GM04504 (cell line): Measurements from ENCODE around the gene COL25A1.
"Not testable (repeated sequence)": the region's sequence is repeated elsewhere in the genome, so short reads cannot be mapped to it uniquely, and the experiment has no call there.

ENCODE experiments used
- DNase-seq: peaks from one replicate; pipeline ENCODE4 v3.0.0-alpha.2; 2012; ENCODE audit warnings: low read depth

Gene COL25A1

DNA sequence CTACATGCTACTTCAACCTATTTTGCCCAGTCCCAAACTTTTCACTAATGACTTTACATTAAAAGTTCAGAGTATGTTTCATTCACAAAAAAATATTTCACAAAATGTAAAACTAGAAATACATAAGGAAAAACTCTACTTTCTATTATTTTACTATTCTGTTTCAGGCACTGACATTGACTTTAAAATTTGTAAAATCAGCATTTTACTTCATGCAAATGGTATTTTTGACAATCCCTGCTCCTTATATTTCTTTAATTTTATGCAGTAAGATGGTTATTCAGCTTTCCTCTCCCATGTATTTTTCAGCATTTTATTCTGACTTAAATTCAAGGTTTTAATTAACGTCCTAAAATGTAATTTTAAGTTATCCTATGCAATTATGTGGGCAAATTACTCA is 178.5 kb downstream of the COL25A1 start:
- DNase-seq = no peak

DNA sequence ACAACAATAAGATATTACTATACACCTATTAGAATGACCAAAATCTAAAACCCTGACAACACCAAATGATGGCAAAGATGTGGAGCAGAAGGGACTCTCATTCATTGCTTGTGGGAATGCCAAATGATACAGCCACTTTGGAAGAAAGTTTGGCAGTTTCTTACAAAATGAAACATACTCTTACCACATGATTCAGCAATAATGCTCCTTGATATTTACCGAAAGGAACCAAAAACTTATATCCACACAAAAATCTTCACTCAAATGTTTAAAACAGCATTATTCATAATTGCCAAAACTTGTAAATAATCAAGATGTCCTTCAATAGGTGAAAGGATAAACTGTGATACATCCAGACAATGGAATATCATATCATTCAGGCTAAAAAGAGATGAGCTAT is 180.9 kb downstream of the COL25A1 start:
- DNase-seq = no peak

DNA sequence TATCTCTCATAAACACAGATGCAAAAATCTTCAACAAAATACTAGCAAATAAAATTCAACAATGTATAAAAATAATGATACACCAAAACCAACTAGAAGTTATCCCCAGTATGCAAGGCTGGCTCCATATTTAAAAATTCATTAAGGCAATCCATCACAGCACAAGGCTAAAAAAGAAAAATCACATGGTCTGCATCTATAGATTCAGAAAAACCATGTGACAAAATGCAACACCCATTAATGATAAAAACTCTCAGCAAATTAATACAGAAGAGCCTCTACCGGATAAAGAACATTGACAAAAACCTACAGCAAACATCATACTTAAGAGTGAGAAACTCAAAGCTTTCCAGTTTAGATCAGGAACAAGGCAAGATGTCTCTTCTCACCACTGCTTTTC is 182.6 kb downstream of the COL25A1 start:
- DNase-seq = no peak

DNA sequence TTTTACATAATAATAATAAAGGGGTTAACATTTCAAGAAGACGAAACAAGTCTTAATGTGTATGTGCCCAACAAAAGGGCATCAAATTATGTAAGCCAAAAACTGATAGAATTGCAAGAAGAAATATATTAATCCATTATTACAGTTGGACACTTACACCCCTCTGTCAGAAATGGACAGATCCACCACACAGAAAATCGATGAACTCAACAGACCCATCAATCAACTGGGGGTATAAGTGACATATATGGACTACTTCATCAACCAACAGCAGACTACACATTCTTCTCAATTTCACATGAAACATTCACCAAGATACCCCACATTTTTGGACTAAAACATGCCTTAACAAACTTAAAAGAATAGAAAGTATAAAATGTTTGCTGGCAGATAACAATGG is 183.8 kb downstream of the COL25A1 start:
- DNase-seq = no peak

DNA sequence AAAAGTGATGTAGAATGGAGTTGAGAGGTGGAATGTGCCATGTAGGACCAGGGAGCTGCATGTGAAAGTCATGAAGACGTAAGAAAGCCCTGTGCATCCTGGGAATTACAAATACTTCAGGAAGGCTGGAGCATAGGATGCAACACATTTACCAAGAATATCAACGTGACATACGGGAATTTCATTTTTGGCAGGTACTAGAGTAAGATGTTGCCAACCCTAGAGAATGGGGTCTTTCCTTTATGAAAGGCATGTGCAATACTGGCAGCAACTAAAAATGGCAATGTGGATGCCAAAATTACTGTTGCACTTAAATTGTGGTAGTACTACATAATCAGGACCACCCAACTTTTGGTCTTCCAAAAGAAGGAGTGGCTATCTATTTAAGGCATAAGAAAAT is 188.0 kb downstream of the COL25A1 start:
- no peak for DNase-seq

DNA sequence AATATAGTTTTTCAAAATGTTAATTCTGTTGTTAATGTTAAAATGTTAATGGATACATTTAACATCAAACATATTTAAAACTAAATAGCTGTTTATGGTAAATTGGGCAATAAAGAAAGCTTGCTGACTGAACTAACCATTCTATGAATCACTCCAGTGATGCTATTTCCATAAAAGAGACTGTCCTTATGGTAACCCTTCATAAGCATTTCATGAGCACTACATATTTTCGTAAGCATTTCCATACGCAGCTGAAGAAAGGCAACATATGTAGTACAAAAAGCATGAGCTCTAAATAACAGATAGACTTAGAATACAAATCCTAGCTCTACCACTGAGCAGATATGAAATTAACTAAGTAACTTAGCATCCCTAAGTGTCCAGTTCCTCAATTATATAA is 188.9 kb downstream of the COL25A1 start:
- DNase-seq = no peak

DNA sequence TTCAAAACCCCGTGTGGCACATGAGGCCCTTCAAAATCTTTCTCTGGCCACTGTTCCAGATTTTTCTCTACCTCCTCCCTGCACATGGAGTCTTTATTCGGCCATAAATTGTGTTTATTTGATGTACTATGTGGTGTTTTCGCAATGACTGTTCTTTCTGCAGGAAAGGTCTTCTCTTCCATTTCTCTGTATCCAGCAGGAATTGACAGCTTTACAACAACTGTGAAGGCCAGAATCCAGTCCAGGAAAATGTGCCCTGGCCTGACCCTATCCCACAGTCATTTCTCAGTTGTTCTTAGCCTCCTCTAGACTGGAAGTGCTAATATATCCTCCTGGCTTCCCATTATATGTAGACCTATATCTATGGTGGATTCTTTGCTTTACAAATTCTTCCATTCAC is 191.4 kb downstream of the COL25A1 start:
- DNase-seq = no peak

DNA sequence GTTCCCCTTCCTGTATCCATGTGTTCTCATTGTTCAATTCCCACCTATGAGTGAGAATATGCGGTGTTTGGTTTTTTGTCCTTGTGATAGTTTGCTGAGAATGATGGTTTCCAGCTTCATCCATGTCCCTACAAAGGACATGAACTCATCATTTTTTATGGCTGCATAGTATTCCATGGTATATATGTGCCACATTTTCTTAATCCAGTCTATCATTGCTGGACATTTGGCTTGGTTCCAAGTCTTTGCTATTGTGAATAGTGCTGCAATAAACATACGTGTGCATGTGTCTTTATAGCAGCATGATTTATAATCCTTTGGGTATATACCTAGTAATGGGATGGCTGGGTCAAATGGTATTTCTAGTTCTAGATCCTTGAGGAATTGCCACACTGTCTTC is 194.2 kb downstream of the COL25A1 start:
- DNase-seq = not testable (repeated sequence)

DNA sequence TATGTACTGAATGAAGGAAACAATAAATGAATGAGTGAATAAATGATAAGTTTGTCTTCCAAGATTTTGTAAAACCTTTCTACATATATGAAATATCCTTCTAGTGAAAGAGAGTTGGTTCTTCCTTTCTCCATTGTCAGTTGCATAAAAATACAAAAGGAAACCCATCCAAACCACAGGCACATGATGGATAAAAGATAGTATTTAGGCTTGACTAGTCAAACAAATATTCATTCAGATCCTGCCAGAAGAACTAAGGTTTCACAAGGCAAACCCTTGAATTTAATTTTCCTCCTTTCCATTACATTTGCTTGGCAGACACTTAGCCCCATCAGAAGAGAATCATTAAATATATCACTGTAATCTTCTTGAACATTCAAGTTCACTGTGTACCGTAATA is 208.4 kb downstream of the COL25A1 start:
- no peak for DNase-seq

DNA sequence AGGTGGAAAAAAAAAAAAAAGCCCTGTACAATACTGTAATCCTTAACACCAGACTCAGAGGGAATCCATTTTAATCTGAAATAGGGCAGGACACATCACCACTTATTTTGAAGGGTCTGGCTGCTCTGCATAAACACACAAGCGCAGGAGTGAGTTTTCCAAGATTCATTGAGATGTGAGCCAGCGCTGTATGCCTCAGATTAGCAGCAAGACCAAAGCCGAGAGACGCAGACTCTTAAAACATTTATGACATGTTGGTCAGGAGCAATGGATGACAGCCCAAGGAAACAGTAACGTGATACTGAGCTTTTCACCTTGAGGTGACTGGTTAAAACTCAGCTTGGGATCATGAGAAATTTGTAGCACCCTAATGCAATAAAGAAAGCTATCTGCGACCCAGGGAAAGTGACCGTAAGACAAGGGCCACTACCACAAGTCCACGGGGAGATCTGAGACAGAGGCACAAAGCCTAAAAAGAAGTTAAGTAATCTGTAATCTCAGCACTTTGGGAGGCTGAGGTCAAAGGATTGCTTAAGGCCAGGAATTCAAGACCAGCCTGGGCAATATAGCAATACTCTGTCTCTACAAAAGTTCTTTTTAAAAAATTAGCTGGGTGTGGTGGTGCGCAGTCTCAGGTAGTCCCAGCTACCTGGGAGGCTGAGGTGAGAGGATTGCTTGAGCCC is 210.6 kb downstream of the COL25A1 start:
- no peak for DNase-seq

DNA sequence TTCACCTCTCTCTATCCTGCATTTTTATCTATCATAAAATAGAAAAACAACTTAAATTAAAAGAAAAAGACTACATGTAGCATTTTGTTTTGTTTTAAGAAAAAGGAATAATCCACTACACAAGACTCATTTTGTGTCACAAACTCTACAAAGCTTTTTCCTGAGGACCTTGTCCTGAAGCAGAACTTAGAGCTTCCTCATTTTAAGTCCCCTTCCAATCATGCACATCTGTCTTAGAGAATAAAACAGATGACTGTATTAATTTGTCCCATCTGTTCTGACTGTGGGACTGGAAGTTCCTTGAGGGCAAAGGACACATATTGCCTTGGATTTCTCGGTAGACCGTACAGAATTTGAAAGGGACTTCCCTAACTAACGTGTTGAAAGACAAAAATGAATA is 218.5 kb downstream of the COL25A1 start:
- no peak for DNase-seq

DNA sequence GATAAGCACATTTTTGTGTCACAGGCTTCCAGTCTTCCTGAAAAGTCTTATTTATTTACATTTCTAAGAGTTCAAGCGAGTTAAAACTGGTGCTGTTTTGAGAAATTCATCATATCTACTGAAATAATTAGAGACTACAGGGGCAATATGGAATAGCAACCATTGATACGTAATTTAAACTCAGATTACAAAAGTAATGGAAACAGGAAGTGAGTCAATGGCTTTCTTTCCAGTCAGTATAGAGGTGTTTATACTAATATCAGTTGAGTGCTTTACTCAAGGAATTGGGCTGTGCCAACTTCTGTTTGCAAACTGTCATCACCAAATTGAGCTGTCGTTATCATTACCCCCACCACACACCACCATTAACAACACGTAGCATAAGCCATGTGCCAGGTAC is 222.7 kb downstream of the COL25A1 start:
- DNase-seq = no peak

DNA sequence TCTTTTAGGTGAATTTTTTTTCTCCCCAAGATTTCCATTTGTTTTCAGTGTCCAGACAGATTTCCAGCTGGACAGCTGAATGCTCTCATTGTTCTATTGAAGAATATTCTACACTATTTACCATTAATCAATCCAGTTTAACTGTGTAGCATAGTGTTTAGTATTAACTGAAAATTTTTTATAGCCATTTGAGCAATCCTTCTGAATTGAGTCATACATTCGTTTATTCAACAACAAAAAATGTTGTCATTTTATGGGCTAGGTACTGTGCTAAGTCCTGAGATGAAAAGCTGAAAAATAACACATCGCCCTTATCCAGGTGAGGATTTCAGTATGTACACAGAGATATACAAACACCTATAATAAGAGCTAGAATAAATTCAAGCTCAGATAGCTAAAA is 223.3 kb downstream of the COL25A1 start:
- DNase-seq = no peak

DNA sequence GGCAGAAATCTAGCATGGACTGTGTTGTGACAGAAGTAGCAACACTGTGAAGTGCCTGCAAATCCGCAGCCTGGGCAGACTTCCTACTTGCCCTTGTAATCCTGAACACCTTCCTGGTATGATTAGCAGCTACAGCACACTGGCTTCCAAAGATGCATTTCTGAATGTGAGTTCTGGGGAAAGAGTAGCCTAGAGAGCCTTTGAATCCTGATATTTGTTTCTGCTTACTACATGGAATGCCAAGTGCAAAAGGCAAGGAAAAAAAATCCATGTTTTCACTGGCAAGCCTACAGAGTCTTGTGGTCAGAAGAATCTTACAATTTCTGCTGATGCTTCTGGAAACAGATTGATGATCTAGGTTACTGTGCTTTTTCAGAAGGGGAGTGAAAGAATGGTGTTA is 223.7 kb downstream of the COL25A1 start:
- peak; percentile 26 for DNase-seq

DNA sequence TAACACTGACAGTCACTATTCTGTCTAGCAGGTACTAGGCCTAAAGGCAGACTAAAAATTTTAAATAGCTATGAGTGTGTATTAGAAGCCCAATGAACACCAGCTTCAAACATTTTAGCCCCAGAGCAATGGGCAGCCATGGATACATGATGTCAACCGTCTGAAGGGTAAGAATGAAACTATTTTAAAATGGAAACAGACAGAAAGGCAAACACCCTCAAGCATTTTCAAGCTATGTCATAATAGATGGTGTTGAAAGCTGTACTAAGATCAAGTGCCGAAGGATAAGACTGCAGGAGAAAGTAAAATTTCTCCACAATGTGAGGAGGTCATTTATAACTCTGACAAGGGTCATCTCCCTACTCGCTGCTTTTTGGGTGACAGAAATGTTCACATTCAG is 225.0 kb downstream of the COL25A1 start:
- no peak for DNase-seq

DNA sequence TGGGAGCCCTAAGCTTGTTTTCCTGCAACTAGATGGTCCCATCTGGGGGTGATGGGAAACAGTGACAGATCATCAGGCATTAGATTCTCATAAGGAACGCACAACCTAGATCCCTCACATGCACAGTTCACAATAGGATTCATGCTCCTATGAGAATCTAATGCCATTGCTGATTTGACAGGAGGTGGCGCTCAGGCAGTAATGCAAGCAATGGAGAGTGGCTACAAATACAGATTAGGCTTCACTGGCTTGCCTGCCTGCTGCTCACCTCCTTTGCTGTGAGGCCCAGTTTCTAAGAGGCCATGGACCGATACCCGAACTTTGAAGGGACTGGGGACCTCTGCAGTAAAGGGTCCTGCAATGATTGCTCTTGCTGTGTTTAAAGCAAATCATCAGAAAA is 225.7 kb downstream of the COL25A1 start:
- DNase-seq = not testable (repeated sequence)

DNA sequence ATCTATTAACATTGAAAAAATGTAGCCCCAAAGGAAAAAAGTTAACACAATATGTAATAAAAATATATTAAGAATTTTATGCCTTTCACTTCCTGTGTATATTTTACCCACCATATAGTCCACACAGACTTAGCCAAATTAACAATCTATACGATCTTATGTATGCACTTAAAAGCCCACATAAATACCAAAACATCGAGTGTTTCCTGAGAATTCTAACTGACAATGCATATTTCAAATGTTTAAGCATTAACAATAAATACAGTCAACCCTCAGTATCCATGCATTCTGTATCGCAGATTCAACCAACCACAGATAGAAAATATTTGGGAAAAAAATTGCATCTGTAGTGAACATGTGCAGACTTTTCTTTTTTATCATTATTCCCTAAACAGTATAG is 226.8 kb downstream of the COL25A1 start:
- DNase-seq = no peak

DNA sequence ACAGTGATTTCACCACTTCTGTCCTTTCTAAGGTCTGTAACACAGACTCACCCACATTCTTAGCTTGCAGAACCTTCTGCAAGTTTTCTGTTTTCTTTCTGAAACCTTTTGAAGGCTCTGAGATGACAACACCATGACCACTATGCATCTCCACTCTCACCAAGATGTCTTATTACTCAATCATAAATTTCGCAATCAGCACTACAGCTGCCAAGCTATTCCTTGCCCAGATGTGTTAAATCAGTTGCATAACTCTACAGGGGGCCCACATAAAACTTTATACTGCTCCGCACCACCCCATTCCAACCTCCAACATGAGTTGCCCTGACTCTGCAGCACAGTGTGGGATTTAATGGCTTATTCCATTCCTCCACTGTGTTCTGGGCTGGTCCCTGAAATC is 229.9 kb downstream of the COL25A1 start:
- peak; percentile 85 for DNase-seq

DNA sequence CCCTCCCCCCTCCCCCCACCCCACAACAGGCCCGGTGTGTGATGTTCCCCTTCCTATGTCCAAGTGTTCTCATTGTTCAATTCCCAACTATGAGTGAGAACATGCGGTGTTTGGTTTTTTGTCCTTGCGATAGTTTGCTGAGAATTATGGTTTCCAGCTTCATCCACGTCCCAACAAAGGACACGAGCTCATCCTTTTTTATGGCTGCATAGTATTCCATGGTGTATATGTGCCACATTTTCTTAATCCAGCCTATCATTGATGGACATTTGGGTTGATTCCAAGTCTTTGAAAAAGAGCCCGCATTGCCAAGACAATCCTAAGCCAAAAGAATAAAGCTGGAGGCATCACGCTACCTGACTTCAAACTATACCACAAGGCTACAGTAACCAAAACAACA is 231.8 kb downstream of the COL25A1 start:
- not testable (repeated sequence) for DNase-seq

DNA sequence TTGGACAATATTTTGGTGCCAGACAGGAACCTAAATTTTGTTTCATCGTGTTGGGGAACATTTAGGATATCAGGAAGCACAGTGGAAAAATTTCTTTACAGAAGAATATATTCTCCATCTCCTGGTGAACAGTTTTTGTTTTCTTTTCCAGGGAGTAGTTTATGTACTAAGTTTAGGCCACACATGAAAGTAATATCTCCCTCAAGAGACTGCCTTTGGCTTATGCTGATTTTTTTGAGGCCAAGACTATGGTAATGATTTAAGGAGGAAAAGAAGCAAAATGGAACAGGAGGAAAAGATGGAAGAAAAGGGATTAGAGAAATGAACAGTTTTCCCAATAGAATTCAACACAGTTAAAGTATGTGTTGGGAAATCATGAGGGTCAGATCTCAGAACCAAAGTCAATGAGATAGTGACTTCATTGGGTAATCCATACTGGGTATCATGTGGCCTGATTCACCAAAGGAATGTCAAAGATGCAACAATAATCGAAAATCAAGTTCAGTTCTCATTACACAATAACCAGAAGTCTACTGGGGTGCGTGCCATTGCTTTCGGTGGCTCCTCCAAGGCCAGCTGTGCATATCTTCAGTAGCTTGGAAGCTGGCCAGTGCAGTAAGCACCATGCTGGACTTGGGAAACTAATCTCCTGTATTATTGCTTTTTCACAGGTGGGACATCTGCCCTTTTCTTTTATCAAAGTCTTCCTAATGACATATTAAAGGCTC is 234.8 kb downstream of the COL25A1 start:
- no peak for DNase-seq

DNA sequence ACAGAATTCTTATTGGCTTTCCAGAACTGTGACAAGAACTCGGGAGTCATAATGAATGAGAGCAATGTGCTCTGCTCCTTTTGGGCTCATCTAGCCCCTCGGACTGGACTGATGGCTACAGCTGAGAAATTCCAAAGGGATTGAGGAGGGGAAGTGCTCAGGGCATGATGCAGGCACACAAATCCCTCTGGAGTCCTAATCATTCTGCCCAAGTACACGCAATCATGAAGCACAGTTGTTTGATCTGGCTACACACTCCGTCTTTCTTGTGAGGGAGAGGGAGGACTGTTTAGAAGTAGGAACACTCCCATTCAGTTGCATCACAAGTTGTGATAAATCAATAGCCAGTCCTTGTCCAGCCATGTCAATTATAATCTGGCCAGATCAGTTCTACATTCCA is 237.5 kb downstream of the COL25A1 start:
- DNase-seq = no peak

DNA sequence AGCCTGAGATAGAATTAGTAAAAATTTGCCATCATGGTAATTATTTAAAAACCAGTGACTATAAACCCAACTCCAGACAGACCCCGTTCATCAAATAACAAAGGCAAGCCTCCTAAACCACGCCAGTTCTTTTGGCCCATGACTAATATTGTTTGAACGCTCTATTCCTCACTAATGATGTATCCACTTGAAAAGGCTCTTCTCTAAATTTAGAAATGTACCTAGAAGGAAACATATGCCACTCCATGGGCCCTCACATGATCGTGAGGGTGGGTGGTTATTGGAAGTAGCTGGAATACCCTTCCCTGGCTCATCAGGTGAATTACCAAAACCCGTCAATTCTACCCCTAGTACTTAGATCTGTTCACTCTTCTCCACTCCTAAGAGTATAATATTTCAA is 249.2 kb downstream of the COL25A1 start:
- no peak for DNase-seq

DNA sequence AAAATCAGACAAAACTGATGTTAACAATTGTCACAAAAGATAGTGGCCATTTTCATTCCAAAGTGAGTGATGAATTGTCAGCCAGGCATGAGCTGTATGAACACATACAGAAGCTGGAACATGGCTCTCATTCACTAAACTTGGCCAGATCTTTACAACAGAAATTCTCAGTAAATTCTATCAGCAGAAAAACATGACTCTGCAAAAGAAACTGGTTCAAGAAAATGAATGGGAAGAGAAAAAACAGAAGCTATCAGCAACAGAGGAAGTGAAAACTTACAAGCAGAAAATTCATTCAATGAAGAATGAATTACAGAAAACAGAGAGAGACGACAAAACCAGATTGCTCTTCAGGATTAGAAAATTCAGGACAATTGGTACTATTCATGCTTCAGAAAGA is 249.6 kb downstream of the COL25A1 start:
- DNase-seq = no peak

DNA sequence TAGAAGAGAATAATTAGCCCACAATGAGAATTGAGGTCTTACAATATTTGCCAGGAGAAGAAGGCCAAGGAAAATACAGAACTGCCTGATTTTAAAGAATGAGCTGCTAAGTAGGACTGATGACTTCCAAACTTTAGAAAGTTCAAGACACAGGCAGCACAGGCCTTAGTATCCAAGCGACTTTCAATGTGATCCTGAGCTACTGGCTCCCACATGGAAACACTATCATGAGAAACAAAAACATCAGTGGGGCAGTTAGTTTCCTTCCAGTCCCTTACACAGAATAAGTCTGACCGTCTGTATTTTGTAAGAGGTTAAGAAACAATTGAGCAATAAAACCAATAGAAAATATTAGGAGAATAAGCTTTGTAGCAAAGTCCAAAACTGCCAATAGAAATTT is 251.4 kb downstream of the COL25A1 start:
- DNase-seq = no peak
